WERI-Rb-1 (cell line): Measurements from ENCODE around the gene LGR6.

Experiments used
- DNase-seq: peaks from one replicate; pipeline ENCODE4 v3.0.0-alpha.2; 2020
- H3K27ac ChIP-seq: fragments of 250-450 bp; sonication (Bioruptor Pico); 2 replicates; pipeline ENCODE4 v1.5.1; 2020; ENCODE audit warnings: mild to moderate bottlenecking, moderate library complexity
- H3K27me3 ChIP-seq: fragments of 250-450 bp; sonication (Bioruptor Pico); 2 replicates; pipeline ENCODE4 v1.5.1; 2021; ENCODE audit warnings: mild to moderate bottlenecking, low read depth, moderate library complexity; ENCODE audit not compliant: insufficient read depth, severe bottlenecking
- H3K36me3 ChIP-seq: fragments of 250-450 bp; sonication (Bioruptor Pico); 2 replicates; pipeline ENCODE4 v1.5.1; 2020; ENCODE audit warnings: mild to moderate bottlenecking, moderate library complexity
- H3K4me3 ChIP-seq: 2 replicates; pipeline ENCODE4 v1.5.1; 2011; ENCODE audit warnings: low read depth, mild to moderate bottlenecking, control low read depth, low read length
- H3K9me3 ChIP-seq: fragments of 250-450 bp; sonication (Bioruptor Pico); 2 replicates; pipeline ENCODE4 v1.5.1; 2021; ENCODE audit warnings: mild to moderate bottlenecking, moderate library complexity; ENCODE audit not compliant: severe bottlenecking
- CTCF ChIP-seq: IDR thresholded peaks from 2 replicates; pipeline ENCODE4 v1.5.1; 2011; ENCODE audit warnings: low read depth, mild to moderate bottlenecking, control low read depth, inconsistent platforms, low read length

The LGR6 gene

GRCh38 chr1:202230061-202230938 is 36.7 kb downstream of the LGR6 start:
- no peak for TF ChIP-seq CTCF
- Histone ChIP-seq H3K9me3 (no peaks in the 10 kb centered on the region), H3K4me3 (peak overlapping the region; percentile 27), H3K27me3 (no peaks in the 10 kb centered on the region), H3K27ac (peak overlapping the region; percentile 89), H3K36me3 (no peaks in the 10 kb centered on the region)
- DNase-seq: peak; percentile 95

DNA sequence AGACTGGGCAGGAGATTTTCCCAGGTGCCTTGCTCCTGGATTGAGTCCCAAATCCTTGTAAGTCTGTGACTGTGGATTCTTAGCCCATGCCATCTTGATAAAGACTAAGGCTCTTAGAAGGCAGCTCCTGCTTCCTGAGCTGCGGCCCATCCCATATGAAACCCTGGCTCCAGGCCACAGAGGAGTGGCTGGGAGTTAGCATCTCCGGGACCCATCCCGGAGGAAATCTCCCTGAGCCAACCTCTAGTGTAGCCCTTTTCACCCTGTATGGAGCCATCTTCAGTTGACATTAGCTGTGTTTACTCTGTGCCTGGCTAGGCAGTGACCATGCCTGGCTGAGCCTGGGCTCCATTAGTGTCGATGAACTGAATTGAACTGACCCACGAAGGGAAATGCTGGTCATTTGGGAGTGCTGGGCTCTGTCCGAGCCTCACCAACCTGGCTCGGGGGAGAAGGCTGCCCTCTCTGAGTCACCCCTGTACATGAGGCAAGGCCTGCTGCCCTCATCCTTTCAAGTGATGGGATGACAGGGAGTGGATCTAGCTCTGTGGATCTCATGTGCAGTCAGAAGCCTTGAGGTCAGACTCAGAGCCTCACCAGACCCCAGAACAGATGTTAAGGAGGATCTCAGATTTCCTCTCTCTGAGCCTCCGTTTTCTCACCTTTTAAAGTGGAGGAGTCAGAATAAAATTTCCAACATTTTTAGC is 37.5 kb downstream of the LGR6 start:
- Histone ChIP-seq H3K27ac (peak overlapping the region; percentile 89), H3K4me3 (no peak overlapping the region), H3K36me3 (no peaks in the 10 kb centered on the region), H3K9me3 (no peaks in the 10 kb centered on the region), H3K27me3 (no peaks in the 10 kb centered on the region)
- TF ChIP-seq CTCF: no peak
- DNase-seq: peak; percentile 86

DNA sequence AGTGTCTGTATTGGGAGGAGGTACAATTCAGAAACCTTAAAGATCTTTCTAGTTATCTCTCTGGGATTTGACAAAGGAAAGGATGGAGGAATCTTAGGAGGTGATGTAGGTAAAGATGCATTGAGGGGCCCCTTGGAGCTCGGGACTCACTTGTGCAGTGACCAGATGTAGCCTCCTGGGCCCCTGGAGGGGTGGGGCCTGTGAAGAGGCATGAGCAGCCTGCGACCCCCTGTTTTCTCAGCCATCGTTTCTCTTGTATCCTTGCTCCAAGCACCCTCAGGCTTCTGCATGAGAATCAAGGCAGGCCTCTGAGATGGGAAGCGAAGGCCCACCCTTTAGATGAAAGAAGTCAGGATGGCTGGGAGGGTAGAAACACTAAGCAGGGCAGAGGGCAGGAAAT is 39.6 kb downstream of the LGR6 start:
- H3K27ac ChIP-seq: no peak overlapping the region; the same call in 1 of the 2 replicates

DNA sequence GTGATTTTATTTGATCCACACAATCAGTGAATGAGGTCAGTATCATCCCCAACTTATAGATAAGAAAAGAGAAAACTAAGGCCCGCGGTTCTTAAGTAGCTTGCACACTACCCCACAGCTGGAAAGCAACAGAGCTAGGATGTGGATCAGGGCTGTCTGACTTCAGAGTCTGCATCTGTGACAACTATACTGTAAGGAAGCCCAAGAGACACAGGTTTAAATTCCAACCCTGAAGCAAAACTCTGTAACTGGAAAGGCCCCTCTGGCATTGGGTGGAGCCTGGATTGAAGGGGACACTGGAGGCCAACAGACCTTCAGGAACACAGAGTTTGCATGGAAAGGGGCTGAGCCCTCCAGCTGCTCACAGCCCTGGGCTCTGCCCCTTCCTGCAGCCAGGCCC is 40.2 kb downstream of the LGR6 start:
- Histone ChIP-seq H3K27me3 (no peaks in the 10 kb centered on the region), H3K36me3 (no peaks in the 10 kb centered on the region), H3K27ac (no peak overlapping the region), H3K4me3 (no peak overlapping the region), H3K9me3 (peaks cover under 1% of the 10 kb centered on the region)
- no peak for TF ChIP-seq CTCF
- no peak for DNase-seq

More for the DNA sequence above, 39.6 kb downstream of the LGR6 start:
- Histone ChIP-seq H3K27me3 (no peaks in the 10 kb centered on the region), H3K9me3 (no peaks in the 10 kb centered on the region), H3K36me3 (no peaks in the 10 kb centered on the region), H3K4me3 (no peak overlapping the region)
- no peak for DNase-seq
- no peak for TF ChIP-seq CTCF

DNA sequence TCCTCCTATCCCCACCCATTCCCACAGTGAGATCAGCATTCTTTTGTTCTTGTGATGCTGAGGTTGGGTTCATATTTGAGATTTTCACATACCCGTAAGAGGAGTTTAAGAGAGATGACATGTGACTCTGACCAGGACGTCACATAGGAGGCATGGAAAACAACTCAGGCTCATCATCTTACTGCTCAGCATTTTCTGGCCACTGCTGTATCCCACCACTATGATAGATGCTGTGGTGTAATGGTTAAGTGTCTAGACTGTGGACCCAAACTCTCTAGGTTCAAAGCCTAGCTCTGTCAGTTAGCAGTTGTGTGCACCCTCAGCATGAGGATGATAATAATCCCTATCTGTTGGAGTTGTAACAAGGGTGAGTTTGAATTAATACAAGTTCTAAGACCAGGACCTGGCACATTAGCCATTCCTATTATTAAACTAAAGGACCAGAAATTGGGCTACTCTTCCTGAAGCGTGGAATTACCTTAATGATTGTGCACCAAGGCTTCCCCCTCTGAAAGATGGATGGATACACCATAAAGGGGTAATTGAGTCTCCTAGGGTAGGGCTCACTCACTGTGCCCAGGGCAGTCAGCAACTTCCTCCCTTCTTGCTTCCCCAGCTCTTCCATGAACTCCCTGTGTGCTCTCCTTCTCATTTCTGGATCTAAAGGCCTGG is 40.9 kb downstream of the LGR6 start:
- no peak for TF ChIP-seq CTCF
- DNase-seq: no peak
- no peak overlapping the region for H3K27ac ChIP-seq
- H3K27me3 ChIP-seq: no peaks in the 10 kb centered on the region
- H3K9me3 ChIP-seq: peaks cover 2% of the 10 kb centered on the region
- H3K36me3 ChIP-seq: no peaks in the 10 kb centered on the region
- H3K4me3 ChIP-seq: no peak overlapping the region
